HG03565 (cell line): ENCODE measurements around the gene SLC25A45.
"Not testable (repeated sequence)": the region's sequence is repeated elsewhere in the genome, so short reads cannot be mapped to it uniquely, and the experiment has no call there.

ENCODE experiments used
- ATAC-seq: cut with Tn5 transposase; IDR thresholded peaks from one replicate; pipeline ENCODE4 v1.9.1; 2021; ENCODE audit warnings: mild to moderate bottlenecking, moderate library complexity; ENCODE audit not compliant: unreplicated experiment

The SLC25A45 gene

DNA sequence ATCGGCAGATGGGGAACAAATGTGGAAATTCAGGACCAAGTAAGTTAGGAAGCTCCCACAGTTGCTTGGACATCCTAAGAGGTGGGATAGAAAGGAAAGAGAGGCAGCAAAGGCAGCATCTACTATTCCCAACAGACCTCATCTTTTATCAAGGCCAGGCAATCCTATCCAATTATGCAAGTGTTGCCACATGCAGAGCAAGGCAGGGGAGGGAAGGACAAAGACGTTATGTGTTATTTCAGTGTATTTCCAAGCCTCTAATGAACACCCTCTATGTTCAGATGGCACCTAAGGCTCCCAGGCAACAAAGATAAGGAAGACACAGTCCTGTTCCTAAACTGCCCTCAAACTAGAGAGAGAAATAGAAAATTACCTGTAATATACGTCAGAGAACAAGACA is 18.7 kb downstream of the SLC25A45 start:
- no peak for ATAC-seq

DNA sequence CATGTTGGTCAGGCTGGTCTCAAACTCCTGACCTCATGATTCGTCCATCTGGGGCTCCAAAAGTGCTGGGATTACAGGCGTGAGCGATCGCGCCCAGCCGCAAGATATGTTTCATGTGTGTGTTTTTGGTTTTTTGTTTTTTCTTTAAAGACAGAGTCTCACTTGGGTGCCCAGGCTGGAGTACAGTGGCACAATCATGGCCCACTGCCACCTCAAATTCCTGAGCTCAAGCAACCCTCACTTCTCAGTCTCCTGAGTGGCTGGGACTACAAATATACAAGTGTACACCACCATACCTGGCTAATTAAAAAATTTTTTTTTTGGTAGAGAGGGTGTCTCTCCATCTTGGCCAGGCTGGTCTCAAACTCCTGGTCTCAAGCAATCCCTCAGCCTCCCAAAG is 19.5 kb downstream of the SLC25A45 start:
- no peak for ATAC-seq

GRCh38 chr11:65362320-65362931 is 20.0 kb downstream of the SLC25A45 start:
- ATAC-seq: peak; percentile 43

DNA sequence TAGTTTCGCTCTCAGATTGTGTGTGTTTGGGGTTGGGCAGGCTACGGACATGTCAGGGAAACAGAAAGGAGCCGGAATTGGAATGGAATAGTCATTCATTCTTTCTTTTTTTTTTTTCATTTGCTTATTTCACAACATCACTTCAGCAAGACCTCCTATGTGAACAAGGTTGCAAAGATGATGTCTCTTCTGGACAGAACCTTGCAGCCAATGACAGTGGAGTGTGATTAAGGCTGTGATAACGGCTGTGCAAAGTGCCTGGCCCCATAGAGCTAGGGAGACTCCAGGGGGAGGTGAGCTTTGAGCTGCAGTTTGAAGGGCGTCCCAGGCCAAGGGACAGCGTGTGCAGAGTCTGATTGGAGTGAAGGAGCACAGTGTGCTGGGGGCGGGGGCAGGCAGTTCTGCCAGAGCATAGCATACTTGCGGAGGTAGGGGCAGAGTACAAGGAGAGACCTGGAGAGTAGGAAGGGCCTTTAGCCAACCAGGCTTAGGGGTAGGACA is 24.5 kb downstream of the SLC25A45 start:
- ATAC-seq: no peak

DNA sequence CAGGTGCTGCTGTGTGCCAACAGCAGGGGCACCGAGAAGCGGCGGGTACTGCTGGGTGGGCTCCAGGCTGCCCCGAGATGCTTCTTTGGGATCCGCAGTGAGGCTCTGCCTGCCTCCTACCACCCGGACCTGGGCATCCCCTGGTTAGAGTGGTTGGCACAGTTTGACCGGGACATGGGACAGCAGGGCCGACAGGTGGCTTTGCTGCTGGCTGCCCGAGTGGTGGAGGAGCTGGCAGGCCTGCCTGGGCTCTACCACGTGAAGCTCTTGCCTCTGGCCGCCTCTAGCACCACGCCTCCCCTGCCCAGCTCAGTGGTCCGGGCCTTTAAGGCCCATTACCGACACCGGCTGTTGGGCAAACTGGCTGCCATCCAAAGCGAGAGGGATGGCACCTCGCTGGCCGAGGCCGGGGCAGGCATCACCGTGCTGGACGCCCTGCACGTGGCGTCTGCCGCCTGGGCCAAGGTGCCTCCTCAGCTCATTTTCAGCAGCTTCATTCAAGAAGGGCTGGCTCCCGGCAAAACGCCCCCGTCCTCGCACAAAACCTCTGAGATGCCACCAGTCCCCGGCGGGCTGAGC is 26.0 kb downstream of the SLC25A45 start:
- no peak for ATAC-seq

DNA sequence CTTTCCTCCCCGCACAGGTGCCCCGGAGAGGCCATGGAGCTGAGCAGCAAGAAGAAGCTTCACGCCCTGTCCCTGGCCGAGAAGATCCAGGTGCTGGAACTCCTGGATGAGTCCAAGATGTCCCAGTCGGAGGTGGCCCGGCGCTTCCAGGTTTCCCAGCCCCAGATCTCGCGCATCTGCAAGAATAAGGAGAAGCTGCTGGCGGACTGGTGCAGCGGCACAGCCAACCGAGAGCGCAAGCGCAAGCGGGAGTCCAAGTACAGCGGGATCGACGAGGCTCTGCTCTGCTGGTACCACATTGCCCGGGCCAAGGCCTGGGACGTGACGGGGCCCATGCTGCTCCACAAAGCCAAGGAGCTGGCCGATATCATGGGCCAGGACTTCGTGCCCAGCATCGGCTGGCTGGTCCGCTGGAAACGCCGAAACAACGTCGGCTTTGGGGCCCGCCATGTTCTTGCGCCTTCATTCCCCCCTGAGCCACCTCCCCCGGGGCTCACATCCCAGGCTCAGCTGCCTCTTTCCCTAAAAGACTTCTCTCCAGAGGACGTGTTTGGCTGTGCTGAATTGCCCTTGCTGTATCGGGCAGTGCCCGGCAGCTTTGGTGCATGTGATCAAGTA is 26.6 kb downstream of the SLC25A45 start:
- no peak for ATAC-seq

GRCh38 chr11:65355013-65355775 is 27.3 kb downstream of the SLC25A45 start:
- no peak for ATAC-seq

- peak; percentile 76 for ATAC-seq
These were observed 28.0 kb downstream of the SLC25A45 start, which contains the start of gene TIGD3 for GRCh38 chr11:65354265-65355012. Gene TIGD3 (plus strand): TSS chr11:65354751. CDS start chr11:65355809, 1,058 bp downstream.

- ATAC-seq: no peak
These were observed 28.6 kb downstream of the SLC25A45 start for GRCh38 chr11:65353900-65354264.

DNA sequence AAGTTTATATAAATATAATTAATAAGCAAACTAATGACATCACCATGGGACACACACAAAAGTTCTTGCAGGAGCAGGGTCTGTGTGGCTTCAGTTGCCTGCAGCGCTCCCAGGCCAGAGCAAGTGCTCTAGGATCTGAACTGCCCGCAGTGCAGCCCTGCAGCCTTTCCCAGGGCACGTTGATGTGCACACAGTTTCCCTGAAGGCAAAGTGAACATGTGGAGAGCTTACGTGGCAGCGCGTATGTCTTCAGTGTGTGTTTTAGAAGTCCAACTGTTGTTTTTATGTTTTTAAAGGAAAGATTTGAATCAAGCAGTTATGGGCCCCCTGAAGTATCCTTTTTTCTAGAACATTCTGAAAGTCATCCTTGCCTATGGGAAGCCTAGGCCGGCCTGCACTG is 29.1 kb downstream of the SLC25A45 start:
- no peak for ATAC-seq

DNA sequence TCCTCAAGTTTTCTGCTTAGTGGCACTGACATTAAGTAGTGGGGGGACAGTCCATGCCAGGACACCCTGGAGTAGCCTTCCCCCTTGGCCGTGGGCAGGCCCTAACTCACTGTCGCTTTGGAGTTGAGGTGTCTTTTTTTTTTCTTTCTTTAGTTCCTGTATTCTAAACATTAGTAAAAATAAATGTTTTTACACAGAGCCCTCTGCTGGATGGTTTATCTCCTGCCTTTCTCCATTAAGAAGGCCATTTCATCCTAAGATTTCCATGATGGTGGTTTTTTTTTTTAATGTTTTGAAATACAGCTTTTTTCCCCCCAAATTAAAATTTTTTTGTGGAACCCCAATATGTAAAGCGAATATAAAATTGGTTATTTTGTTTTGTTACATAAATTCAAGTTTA is 29.7 kb downstream of the SLC25A45 start:
- no peak for ATAC-seq

GRCh38 chr11:65351511-65351910 is 30.9 kb downstream of the SLC25A45 start:
- no peak for ATAC-seq

GRCh38 chr11:65341856-65342255 is 40.6 kb downstream of the SLC25A45 start:
- no peak for ATAC-seq

- no peak for ATAC-seq
These were observed 42.2 kb downstream of the SLC25A45 start for GRCh38 chr11:65340226-65340625.

- ATAC-seq: no peak
These were observed 43.8 kb downstream of the SLC25A45 start for GRCh38 chr11:65338676-65339075.

- ATAC-seq: no peak
These were observed 47.6 kb downstream of the SLC25A45 start for GRCh38 chr11:65334696-65335295.

GRCh38 chr11:65332591-65332990 is 49.9 kb downstream of the SLC25A45 start:
- ATAC-seq: not testable (repeated sequence)

- no peak for ATAC-seq
These were observed 51.9 kb downstream of the SLC25A45 start for GRCh38 chr11:65330544-65330943.

DNA sequence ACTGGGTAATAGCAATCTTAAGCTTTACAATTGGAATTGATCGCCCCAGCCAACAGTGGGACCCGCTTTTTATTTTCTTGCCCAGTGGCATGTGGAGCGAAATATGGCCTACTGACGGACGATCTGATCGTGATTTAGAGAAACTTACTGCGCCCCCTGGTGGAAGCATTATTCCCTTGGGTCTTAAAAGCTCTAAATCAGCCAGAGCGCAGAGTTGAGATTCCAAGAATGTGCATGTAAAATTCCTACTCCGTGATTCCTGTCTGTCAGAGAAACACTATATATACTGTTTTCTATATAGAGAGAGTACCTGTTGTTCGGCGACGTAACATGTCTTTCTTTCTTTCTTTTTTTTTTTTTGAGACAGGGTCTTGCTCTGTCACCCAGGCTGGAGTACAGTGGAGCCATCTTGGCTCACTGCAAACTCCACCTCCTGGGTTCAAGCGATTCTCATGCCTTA is 52.5 kb downstream of the SLC25A45 start:
- no peak for ATAC-seq

GRCh38 chr11:65329478-65329877 is 53.0 kb downstream of the SLC25A45 start:
- ATAC-seq: no peak
